ENCODE results near the gene MCM5.
A peak's percentile ranks its signal among the peaks of the same experiment; 100 is the strongest.
"Not testable (repeated sequence)": the region's sequence is repeated elsewhere in the genome, so short reads cannot be mapped to it uniquely, and the experiment has no call there.

MCM5 gene

DNA sequence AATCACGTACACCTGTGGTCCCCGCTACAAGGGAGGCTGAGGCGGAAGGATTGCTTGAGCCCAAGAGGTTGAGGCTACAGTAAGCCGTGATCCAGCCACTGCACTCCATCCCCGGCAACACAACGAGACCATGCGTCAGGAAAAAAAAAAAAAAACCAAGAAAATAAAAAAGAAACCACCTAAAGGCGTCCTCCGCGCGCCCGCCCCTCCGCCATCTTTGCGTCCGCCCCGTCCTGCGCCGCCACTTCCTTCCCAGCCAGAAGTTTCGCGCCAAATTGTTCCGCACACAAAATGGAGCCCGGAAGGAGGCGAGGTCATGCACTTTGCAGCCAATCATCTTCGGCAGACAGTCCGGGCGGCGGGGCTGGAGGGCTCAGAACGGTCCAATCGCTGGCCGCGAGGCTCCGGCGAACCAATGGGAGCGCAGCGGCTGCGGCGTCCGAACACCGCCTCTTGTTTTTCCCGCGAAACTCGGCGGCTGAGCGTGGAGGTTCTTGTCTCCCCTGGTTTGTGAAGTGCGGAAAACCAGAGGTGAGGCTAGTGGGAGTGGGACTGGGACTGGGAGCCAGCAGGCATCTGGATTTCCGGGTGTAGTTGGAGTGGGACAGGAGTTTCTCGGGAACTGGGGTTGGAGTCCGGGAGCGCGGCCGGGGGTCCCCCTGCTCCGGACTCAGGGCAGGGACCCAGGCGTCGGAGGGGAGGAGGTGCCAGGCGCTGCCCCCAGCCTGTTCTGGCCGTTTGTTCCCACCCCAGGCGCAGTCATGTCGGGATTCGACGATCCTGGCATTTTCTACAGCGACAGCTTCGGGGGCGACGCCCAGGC, at the start of gene MCM5:
Gene MCM5, plus strand, starts transcription at position 463 of the 823 bp plus-strand sequence. Its CDS starts 299 bp downstream, at position 762.
- peak; percentile 91 for FAIRE-seq

DNA sequence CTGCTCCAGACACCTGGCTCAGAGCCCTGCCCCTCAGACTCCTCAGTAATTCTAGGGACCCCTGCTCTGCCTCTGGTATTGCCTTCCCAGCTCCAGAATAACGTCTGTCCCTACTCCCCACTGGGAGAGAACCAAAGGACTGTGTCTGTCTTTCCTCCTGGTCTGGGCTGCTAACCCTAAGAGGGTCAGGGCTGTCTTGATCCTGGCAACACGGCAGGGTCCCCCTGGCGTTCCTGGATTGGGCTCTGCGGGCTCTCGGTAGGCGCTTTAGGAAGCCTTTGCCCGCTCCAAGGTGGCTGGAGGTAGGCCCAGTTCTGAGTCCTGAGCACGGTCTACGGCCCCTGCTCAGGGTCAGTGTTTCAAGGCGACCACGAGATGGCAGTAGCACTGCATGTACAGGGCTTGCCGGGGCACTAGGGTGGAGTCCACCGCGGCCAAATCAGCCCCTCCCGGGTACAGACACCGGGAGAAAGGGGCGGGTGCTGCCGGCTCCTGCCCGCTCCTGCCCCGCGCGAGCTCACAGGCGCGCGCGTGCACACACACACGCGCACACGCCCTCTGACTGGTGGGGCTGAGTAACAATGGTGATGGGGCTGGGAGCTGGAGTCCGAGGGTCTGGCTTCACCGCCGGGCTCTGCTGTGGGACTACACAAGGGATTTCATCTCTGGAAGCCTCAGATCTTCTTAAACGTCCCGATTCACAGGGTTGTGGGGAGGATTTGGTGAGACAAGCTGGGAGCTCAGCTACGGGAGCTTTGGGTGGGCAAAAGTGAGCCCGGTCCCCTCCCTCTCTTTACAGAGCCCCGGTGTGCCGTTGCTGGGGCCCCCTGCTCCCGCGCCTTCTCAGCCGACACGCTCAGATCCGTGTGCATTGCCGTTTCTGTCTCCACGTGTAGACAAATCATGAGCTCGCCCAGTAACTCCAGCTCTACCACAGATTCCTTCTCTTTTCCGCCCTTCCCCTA, 49.1 kb upstream of the MCM5 start:
- FAIRE-seq, result no peak

DNA sequence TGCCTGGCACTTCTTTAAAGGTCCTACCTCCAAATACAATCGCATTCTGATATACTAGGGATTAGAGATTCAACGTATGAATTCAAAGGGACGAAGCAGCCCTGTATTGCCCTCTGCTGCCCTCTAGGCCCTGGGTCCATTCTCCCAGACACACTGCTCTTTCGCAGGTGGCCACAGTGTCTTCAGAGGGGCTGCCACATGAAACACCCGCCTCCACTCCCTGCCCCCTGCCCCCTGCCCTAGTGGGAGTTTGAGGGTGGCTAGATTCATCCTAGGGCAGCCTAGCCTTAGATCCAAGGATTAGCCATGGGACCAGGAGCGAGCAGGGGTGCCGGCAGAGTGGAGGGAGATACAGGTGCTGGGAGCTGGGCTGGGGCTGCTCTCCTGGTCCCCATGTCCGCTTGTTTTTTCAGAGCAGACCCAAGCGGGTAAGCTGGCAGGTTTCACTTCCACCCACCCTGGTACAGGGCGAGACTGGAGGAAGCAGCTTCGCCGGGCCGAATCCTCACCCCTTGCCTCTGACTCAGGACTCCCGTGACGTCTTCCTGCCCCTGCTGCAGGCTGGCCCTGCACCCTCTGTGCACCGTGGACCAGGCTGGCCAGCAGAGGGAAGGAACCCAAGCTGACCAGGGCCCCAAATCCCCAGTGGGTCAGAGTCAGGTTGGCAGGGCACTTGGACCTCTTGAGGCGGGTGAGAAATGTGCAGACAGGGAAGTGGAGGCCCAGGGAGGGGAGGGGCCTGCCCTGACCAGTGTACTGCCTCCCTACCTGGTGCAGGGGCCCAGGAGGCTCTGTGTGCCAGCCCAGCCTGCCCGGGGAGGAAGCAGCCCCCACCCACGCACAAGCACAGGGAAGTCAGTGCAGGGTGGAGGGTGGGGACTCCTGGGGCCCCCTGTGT, 47.5 kb upstream of the MCM5 start:
- no peak for FAIRE-seq

DNA sequence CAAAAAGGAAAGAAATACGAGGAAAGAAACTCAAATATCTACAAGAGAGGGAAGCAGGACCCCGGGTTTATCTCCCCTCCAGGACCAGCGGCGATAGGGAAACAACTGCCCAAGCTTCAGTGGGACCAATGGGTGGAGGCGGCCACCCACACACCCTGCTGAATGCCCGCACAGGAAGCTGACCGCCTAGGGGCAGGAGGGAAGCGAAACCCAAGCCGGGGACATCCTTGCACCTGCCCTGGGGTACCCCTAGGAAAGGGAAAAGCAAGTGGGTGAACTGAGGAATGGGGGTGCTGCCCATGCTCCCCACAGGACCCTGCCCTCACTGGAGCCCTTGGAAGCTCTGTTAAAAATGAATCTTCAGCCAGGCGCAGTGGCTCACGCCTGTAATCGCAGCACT, 46.6 kb upstream of the MCM5 start:
- FAIRE-seq, result no peak

DNA sequence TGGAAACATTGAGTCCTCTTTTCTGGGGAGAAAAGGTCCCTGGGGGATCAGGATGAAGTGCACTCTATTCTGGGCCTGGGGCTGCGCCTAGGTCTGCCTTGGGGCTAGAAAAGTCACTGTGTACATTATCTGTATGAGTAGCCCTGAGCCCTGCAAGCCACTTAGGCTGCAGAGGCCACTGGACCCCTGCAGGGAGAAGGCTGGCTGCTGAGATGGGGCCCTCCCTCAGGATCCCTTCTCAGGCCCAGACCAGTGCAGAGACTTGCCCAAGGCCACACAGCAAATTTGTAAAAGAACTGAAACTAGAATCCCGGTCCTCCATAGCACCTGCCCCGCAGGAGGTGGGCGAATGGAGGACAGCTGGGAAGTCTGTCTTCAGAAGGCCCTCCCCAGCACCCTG, 45.9 kb upstream of the MCM5 start:
- FAIRE-seq, result no peak

DNA sequence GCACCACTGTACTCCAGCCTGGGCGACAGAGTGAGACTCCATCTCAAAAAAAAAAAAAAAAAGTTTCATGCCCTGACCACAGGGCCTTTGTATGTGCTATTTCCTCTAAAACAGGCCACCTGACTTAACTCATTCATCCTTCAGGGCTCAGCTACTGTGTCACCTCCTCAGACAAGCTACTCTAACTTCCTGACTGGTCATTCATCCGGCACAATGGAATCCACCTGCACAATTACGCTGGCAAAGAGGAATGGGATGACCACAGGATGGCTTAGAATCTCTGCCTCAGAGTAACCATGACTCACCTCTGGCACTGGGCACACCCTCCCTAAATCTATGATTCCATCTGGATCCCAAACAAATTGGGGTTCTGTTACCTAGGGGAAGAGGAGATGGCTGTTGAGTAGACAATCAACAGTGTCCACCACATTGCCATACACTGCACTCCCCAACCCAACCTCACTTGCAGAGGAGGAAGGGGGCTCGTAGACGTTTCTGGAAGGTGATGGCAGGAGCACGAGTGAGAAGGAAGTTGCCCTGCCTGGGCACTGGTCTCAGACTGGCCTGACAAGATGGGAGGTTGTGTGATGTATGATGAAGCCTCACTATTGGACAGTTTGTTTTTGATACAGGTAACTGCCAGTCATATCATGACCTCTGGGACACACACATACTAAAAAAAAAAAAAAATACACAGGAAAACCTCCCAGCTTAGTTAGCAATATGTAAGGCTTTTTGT, 41.9 kb upstream of the MCM5 start:
- no peak for FAIRE-seq

DNA sequence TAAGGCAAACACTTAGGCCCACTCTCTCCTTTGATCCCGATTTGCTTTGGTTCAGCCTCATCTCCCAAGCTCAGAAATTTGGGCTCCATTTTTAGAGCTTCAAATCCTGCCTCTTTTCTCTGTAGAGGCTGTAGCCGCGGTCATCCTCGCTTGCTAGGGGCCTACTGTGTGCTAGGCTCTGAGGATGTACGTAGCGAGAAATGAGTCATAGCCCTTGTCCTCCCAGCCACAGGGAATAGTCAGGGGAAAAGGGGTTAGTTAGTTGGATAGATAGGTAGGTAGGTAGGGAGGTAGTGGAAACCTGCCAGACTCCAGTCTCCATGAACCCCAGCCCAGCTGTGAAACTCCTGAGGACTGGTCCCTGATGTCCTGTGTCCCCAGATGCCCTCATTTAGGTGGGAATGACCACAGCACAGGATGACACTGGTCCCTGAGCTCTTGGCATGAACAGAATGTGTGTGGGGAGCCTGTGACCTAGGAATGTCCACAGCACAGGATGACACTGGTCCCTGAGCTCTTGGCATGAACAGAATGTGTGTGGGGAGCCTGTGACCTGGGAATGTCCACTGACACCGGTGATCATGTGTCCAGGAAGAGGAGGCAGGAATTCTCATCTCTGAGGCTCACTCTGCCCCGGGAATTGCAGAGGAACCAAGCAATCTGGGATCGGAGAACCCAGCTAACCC, 40.4 kb upstream of the MCM5 start:
- FAIRE-seq, result no peak

DNA sequence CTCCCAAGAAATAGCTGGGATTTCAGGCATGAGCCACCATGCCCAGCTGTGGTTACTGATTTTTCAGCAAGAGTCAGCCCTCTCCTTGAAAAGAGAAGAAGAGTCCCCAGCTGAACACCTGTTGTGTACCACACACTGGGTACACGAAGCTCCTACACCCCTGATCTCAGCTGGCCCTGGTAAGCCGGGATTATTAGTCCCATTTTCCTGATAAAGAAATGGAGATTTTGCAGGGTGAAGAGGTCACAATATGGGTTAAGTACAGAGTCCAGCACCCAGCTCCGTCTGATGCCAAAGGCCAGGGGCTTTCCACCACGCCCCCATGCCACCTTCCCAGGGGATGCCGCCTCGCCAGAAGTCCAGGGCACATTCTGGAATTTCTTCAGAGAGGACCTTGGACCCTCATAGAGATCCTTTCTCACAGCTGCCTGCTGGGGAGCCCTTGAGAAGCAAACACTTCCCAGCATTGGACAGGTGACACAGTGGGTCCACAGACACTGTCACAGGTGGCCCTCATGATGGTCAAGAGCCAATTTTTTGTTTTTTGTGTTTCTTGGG, 38.9 kb upstream of the MCM5 start:
- no peak for FAIRE-seq

DNA sequence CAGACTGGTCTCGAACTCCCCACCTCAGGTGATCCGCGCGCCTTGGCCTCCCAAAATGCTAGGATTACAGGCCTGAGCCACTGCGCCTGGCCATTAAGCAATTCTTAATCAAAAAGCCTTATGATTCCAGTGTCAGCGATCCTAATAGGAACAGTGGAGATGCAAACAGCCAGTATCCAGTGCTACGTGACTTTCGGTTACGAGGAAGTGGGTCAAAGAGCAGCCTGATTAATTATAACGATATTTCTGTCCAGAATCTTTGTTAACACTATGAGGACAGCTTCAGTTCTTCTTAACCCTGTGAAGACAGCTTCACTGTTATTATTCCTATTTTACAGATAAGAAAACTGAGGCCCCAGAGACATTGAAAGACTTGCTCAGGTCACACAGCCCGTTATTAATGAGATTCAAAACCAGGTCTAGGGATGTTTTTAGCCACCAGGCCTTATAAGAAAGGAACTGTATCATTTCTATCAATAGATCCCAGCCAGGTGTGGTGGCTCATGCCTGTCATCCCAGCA, 36.3 kb upstream of the MCM5 start:
- no peak for FAIRE-seq

DNA sequence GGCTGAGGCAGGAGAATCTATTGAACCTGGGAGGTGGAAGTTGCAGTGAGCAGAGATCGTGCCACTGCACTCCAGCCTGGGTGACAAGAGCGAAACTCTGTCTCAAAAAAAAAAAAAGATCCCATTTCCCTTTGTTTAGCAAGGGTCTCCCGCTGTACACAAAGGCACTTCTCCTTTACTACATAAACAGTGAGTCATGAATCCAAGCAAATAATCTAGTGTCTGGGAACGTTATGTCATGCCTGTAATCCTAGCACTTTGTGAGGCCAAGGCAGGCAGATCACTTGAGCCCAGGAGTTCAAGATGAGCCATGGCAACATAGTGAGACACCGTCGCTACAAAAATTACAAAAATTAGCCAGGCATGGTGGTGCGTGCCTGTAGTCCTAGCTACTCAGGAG, 35.7 kb upstream of the MCM5 start:
- not testable (repeated sequence) for FAIRE-seq

DNA sequence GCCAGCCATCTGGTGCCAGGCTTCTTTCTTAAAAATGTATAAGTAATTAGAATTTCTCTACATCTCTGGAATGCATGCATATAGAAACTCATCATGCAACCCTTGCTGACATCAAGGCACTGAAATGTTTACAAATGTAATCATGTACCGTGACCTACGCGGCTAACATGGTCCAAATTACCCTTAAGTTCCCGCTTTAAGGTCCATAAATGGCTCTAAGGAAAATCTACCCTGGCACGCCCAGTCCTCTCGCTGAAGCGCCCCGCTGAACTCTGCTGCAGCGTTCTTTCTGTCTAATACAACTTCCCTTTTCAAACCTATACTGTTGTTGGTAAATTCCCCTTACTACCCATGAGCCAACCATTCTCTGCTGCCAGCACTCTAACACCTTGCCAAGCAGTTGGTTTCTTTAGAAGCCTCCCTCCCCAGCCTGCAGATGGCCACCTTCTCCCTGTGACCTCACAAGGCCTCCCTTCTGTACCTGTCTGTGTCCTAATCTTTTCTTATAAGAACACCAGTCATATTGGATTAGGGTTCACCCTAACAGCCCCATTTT, 32.5 kb upstream of the MCM5 start:
- FAIRE-seq, result no peak

DNA sequence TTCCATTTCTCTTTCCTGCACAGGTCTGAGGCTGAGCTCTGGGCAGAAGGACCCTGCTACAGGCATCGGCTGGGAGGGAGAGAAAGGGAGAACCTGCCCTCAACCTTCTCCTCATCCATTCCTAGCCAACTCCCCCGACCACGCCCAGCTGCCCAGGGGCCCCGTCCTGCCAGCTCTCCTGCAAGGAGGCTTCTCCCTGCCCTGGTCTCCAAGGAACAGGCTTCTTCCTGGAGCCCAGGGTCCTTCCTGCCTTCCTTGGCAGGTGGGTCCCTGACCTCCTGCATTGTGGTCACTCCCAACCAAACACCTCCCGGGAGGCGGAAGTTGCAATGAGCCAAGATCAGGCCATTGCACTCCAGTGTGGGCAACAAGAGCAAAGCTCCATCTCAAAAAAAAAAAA, 31.6 kb upstream of the MCM5 start:
- no peak for FAIRE-seq

DNA sequence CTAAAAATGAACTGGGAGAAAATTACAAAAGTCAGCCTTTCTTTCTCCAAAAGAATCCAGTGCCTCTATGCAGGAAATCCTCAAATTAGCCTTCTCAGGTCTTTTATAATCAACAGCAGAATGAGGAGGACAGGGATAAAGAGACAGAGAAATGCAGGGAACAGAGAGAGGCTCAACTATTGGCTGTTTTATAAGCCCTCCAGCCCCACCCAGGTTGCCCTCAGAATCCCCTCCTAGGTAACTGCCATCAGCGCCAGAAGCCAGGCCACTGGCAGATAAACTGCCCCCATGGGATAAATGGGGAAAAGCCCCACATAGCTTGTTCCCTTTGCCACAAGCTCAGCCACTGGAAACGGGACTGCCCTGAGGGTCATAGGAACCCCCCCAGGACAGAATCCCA, 29.9 kb upstream of the MCM5 start:
- no peak for FAIRE-seq

DNA sequence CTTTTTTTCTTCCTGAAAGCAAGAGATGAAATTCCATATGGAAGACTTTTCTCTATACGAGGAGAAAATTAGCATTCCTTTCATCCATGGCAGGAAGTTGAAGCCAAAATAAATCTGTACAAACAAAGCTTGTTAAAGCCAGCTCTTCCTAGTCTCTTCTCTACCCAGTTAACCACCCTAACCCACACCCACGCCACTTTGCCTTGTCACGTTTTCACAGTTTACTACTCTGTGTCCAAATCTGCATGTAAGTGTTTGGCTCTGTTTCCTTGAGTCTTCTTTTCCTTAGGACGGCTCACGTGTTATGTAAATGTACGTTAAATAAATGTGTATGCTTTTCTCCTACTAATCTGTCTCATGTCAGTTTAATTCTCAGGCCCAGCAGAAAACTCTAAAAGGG, 26.2 kb upstream of the MCM5 start:
- no peak for FAIRE-seq

DNA sequence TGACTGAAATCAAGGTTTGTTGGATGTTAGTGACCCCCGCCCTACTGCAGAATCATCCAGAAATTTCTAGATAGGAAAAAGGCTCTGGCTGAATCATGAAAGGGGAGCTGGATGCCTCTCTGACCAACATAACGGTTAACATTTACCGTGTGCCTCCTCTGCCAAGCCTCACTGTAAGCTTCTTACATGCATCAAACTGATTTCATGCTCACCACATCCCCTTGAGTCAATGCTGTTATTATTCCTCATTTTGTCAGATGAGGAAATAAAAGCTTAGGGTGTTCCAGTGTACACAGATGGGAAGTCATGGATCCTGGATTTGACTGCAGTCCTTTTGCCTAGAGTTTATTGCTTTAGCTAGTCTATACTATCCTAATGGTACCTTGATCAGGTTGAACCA, 24.9 kb upstream of the MCM5 start:
- FAIRE-seq, result no peak

DNA sequence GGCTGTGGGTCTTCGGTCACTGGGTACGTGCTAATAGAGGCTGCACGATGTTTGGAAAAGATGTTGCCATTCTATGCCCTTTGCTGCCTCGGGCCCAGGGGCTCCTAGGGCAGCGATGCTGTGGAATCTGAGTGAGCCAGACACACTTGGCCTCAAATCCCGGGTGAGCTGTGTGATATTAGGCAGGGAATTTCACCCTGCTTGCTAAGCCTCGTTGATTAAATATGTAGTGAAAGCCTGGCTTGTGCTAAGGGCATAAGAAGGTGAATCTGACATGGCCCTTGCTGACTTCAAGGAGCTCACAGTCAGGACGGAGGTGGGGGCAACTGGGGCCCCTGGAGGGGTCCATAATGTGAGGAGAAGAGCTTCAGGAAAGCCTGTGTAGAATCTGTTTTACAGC, 24.4 kb upstream of the MCM5 start:
- FAIRE-seq, result no peak

DNA sequence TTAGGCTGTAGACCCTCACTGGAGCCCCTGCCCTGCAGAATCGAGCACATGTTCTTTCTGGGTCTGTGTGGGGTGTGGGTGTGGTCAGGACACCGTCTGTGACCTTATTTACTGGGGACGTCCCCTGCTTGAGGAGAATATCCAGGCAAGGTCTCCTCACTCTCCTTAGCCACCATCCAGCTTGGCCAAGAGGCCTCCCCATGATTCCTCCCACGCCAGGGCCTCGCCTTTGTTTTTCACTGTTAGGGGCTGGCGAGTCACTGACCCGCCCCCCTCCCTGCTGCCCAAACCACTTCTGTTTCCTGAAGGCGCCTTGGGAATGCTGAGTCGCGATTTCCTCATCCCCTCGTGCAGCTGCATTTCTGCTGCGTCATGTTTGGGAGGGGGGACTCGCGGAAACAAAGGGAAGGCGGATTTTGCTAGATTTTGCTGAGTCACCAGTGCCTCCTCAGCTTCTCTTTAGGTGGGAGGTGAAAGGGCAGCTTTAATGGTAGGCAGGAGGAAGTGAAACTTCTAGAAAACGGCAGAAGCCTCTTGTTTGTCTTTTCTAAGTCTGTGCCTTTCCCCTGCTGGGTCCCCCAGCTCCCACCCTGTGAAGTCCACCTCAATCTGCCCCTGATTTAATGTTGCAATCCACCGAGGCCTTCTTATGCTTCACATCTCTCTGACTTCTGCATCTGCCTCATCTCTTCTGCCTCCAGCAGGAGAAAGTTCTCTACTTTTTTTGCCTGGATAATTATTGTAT, 23.0 kb upstream of the MCM5 start:
- no peak for FAIRE-seq

DNA sequence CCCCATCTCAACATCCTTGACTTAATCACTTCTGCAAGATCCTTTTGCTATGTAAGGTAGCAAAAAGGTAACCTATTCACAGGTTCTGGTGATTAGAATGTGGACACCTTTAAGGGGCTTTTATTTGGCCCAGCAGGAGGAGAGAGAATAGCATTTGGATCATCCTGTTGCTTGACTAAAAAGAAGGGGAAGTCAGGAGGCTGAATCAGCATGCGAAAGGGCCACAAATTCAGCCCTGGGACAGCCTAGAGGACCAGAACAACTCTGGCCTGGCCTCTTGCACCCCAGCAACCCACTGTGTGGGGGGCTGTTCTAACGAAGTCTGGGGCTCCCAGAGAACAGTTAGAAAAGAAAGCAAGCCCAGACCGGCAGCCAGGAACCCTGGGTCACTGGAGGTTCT, 22.2 kb upstream of the MCM5 start:
- FAIRE-seq, result no peak

DNA sequence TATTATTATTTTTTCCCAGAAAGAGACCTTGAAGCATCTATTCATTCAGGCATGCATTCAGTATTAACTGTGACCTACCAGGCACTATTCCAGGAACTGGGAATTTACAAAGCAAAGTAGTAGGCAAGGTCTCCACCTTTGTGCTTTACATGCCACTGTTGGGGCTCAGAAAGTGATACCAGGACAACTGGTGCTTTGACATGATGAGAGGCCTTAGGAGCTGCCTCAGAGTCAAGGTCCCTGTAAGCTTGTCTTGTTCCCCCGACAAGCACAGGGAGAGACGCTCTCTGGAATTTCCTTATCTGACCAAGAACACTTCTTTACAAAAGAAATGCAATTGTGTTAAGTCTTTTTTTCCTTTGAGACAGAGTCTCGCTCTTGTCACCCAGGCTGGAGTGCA, 21.3 kb upstream of the MCM5 start:
- no peak for FAIRE-seq
